ENCODE data around the gene OTOP3.

GRCh38 chr17:74904687-74905409, 30.9 kb upstream of the OTOP3 start:
- TF ChIP-seq, protein P1, sequence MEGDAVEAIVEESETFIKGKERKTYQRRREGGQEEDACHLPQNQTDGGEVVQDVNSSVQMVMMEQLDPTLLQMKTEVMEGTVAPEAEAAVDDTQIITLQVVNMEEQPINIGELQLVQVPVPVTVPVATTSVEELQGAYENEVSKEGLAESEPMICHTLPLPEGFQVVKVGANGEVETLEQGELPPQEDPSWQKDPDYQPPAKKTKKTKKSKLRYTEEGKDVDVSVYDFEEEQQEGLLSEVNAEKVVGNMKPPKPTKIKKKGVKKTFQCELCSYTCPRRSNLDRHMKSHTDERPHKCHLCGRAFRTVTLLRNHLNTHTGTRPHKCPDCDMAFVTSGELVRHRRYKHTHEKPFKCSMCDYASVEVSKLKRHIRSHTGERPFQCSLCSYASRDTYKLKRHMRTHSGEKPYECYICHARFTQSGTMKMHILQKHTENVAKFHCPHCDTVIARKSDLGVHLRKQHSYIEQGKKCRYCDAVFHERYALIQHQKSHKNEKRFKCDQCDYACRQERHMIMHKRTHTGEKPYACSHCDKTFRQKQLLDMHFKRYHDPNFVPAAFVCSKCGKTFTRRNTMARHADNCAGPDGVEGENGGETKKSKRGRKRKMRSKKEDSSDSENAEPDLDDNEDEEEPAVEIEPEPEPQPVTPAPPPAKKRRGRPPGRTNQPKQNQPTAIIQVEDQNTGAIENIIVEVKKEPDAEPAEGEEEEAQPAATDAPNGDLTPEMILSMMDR (IDR thresholded peaks at IDR 0.05) = no peak
- no peak for TF ChIP-seq POLR2A (IDR thresholded peaks at IDR 0.05)

All from esophagus squamous epithelium (tissue), 4 donors.